Fibroblast of skin of scalp (primary cell): ENCODE data around the gene ART5.
"Not testable (repeated sequence)": the region's sequence is repeated elsewhere in the genome, so short reads cannot be mapped to it uniquely, and the experiment has no call there.

Source experiments
- DNase-seq: peaks from one replicate; pipeline ENCODE4 v3.0.0-alpha.2; 2013

The ART5 gene

DNA sequence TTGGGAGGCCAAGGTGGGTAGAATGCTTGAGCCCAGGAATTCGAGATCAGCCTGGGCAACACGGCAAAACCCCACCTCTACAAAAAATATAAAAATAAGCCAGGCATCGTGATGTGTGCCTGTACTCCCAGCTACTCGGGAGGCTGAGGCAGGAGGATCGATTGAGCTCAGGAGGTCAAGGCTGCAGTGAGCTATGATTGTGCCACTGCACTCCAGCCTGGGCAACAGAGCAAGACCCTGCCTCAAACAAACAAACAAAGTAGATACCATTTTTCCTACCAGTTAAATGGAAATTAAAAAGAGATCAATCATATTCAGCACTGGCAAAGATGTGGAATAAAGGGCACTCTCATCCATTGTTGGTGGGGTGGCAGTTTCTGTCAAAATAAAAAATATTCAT is 15.5 kb upstream of the ART5 start:
- not testable (repeated sequence) for DNase-seq

DNA sequence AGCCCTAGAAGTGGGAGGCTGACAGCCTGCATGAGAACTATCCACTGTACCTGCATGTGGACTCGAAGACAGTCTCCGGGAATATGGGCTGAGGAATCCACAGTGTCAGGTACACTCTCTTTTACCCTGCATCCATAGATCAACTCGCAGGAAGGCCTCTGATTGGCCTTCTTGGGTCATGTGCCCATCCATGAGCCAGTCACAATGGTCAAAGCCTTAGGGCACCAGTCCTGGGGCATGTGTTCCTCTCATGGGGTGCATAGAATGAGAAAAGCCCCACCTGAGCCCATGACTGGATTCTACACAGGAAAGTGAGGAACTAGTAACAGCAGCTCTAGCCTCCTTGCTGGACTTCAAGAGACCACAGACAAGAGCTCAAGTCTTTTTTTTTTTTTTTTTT is 13.8 kb upstream of the ART5 start:
- no peak for DNase-seq

DNA sequence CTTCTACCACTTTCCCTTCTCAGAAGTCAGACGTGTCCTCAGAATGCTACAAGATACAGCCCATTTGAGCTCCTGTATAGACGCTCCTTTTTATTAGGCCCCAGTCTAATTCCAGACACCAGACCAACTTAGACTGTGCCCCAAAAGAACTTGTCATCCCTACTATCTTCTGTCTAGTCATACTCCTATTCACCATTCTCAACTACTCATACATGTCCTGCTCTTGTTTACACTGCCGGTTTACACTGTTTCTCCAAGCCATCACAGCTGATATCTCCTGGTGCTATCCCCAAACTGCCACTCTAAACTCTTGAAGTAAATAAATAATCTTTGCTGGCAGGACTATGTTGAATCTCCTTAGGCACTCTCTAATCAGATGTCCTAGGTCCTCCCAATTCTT is 10.7 kb upstream of the ART5 start:
- DNase-seq = not testable (repeated sequence)

DNA sequence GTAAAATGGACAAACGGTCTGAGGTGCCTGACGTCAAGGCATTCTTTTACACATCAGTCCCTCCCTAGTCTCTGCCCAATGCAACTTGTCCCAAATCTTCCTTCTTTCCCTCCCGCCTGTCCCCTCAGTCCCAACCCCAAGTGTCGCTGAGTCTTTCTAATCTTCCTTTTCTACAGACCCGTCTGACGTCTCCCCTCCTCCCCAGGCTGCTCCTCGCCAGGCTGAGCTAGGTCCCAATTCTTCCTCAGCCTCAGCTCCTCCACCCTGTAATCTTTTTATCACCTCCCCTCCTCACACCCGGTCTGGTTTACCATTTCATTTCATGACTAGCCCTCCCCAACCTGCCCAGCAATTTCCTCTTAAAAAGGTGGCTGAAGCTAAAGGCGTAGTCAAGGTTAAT is 7.6 kb upstream of the ART5 start:
- not testable (repeated sequence) for DNase-seq

DNA sequence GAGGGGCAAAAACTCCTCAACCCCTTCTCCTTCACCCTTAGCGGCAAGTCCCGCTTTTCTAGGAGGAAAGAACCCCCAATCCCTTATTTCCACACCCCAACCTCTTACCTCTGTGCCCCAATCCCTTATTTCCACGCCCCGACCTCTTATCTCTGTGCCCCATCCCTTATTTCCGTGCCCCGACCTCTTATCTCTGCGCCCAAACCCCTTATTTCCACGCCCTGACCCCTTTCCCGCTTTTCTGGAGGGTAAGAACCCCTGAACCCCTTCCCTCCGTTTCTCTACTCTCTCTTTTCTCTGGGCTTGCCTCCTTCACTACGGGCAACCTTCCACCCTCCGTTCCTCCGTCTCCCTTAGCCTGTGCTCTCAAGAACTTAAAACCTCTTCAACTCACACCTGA is 7.1 kb upstream of the ART5 start:
- not testable (repeated sequence) for DNase-seq

DNA sequence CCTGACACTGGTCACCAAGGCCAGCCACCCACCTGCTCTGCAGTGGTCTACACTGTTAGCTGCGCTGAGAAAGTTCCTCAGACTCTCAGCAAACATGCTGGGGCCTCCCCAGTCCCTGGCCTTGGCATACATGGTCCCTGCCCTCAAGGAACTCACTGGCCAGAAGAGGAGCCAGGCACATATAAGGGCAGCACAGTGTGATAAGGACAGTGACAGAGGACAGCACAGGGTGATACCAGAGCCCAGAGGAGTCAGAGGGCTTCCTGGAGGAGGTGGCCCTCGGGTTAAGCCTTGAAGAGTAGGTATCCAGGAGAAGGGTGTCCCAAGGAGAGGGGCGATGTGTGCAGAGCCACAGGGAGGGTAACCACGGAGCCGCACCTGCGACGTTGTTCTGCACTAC is 3.8 kb upstream of the ART5 start:
- DNase-seq = no peak

DNA sequence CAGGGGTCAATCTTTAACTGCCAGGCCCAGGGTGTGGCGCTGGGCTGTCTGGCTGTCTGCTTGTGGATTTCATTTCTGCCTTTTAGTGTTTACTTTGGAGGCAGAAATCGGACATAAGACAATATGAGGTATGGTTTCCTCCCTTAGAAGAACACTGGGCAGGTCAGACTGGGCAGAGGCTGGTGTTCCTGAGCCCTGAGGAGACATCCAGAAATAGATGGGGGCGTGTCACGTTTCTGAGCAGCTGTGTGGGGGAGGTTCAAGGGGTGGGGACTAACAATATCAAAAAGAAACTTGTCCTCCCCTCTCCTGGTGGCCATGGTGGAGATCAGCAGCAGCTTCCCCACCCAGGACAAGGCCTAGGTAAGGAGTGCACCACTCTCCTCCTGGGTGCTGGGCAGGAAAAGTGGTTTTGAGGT is 3.0 kb upstream of the ART5 start, which contains the start of gene ART1:
ART1 (plus strand) TSS at position 312 of the 419 bp plus-strand sequence. CDS start 14,086 bp downstream, outside the sequence.
- no peak for DNase-seq

DNA sequence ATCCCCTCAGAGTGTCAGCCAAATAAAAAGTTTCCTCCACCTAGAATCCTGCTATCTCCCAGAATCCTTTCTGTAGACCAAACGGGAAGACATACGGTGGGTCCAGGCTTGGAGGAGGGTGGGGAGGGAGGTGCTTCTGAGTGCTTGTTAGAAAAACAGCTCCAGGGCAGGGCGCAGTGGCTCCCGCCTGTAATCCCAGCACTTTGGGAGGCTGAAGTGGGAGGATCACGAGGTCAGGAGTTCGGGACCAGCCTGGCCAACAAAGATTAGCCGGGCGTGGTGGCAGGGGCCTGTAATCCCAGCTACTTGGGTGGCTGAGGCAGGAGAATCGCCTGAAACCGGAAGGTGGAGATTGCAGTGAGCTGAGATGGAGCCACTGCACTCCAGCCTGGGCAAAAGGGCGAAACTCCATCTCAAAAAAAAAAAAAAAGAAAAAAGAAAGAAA is 1.3 kb upstream of the ART5 start:
- DNase-seq = not testable (repeated sequence)

DNA sequence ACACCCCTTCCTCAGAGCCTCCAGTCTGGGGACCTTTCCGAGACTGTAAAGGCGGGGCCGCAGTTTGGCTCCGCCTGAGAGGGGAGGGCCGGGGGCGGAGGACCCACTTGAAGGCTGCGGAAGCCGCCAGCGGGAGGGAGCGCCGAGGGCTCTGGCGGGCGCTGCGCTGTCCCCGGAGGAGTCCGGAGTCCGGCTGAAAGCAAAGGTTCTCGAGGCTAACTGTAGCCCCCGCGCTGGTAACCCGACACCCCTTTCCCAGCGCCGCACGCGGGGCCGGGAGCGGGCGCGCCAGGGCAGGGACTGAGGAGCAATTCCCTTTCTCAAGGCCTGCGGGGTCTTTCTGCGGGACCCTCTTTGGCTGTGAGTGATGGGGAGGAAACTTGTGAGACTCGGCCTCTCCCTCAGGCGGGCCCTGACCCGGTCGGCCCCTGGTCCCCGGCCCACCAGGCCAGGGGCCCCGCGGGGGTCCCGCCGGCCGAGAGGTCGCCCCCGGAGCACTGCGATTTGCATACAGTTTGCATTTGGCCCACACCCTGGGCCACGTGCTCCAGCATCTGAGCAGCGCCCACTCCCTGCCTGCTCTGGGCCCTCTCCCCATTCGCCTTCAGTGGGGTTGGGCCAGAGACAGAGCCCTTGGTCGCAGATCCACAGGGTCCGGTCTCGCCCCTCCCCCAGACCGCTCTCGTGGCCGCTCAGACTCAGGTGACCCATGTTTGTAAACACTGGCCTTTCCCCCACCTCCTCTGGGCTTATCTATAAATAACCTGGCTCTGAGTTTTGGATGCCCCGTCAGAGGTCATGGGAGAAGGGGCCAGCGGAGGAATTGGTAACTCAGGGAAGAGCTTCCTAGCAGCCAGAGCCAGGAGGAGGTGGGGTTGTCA is 519 bp upstream of the ART5 start:
- peak; percentile 81 for DNase-seq

DNA sequence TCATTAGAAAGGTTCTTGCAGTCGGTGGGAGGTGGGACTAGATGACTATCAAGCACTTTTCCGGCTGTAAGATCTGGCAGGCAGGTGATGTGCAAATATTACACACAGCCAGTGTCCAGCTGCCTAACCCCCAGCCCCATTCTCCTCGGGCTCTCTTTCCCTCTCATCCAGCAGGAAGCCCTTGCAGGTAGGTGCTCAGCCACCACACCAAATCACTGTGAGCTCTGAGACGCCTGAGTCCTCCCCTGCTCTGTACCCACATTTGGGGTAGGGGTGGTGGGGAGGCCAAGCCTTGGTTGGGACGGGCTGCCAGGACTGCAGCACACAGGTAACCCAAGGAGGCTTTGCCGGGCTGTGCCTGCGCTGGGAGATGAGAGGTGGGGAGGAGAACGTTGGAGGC is 601 bp downstream of the ART5 start:
- no peak for DNase-seq

DNA sequence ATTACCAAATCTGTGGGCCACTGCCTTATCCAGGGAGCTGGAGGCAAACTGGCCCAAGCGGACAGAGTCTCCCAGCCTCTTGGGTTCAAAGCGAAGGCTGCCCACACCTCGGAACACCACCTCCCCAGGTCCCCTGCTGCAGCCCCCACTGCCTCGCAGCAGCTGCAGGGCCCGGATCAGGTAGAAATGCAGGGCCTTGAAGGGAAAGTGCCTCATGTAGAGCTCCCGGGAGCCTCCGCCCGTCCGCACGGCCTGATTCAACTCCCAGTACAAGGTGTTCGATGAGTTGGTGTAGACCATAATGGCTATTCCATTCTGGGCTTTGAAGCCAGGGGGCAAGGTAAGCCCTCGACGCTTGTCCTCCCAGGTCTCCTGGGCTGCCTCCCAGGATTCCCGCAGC is 2.0 kb downstream of the ART5 start:
- no peak for DNase-seq

DNA sequence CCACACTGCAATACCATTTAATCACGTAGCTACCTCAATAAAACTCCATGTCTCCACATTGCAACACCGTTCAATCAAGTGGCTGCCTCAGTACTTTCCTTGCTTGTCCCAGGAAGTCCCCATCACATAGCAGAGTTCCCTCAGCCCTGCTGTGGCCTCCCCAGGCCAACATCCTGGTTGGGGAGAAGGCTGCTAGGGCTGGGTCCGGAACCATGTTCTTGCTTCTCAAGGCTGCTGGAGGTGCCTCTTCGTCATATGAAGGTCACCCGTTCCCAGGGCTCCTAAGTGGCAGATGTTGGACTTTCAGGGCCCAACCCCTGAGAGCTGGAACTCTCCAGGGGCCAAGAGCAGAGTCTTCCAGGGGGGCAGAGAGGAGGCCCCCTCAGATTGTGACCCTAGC is 3.3 kb downstream of the ART5 start:
- DNase-seq = no peak

DNA sequence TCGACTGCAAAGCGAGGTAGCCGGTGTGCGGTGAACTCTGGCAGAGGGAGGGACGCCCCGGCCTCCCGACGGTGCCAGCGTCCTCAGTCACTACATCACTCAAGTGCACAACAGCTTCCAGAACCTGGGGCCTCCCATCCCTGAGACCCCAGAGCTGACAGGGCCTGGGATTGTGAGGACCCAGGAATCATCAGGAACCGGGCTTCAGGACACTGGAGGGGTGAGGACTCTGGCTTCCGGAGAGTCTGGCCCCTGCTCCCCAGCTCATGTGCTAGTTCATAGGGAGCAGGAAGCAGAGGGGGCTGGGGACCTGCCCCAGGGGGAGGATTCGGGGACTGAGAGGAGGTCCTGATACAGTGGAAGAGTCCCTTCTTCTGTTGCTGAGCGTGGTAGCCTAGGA is 4.6 kb downstream of the ART5 start:
- DNase-seq = no peak

DNA sequence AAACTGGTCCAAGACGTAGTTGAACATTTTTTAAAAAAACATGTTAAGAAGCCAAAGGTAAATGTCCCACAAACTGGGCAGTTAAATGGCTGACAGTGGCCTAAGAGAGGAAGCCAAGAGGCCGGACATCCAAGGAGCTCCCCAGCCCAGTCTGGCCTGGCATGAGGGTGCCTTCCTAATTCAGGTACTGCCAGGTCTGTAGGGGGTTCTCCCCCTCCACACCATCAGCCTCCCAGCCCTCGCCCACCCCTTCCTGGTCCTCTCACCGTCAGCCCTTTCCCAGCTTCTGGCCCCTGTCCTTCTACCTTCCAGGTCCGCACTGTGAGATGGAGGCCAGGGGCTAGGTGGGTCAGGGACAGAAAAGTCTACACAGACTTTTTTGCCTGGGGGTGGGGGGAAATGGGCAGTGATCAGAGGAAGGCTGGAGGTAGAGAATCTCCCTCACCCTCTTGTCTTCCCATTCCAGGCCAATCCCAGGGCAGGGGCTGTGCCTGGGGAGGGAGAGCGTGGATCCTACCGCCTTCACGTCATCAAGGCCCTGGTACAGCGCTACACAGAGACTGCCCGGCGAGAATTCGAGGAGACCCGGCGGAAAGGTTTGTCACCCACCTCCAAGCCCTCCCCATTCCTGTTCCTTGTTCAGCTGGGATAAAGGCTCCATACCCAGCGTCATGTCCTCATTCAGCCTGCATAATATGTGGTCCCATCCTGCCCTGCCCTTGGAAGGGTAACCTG is 6.0 kb downstream of the ART5 start:
- DNase-seq = no peak

DNA sequence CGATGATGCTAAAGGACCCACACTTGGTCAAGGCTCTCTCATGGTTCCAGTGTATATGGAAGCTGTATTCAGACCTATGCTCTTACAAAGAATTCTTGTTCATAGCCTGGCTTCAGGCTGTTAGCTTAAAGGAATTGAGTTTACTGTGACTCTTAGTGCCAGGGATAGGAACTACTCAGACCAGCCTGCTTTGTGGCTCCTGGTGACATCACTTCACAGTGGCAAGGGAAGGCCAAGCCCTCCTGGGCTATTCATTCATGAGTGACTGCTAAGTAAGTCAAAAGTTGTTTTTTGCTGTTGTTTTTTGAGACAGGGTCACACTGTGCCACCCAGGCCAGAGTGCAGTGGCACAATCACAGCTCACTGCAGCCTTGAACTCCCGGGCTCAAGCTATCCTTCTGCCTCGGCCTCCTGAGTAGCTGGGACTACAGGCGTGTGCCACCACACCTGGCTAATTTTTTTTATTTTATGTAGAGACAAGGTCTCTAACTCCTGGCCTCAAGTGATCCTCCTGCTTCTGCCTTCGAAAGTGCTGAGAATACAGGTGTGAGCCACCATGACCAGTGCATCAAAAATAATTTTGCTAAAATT is 9.6 kb downstream of the ART5 start:
- no peak for DNase-seq

DNA sequence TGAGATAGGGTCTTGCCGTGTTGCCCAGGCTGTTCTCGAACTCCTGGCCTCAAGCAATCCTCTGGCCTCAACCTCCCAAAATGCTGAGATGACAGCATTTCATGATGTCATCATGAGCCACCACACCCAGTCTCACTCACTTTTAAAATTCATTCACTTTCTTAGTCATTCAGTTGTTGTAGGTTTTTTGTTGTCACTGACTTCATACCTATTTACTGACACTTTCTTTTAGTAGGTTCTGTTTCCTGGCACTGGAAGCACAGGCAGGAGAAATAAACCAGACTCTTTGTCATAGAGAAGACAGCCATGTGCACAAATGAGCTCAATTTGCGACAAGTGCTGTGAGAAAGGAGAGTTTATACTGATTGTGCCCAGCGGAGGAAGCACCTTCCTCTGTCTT is 10.5 kb downstream of the ART5 start:
- DNase-seq = no peak

DNA sequence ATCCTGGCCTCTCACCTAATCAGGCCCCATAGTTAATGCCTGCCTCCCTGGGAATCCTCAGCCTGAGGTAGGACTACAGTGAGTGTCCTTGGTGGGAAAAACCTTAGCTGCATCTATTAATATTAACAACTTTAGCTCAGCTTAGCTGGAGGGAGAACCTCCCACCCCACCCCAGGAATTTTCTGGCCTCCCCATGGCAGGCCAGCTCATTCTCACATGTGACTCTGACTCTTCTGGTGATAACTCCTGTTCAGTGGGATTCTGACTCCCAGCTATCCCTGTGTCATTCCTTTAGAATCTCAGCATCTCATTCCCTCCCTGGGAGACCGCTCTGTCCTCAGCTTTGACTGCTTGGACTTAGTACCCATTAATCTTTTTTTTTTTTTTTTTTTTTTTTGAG is 14.5 kb downstream of the ART5 start:
- DNase-seq = peak; percentile 72

DNA sequence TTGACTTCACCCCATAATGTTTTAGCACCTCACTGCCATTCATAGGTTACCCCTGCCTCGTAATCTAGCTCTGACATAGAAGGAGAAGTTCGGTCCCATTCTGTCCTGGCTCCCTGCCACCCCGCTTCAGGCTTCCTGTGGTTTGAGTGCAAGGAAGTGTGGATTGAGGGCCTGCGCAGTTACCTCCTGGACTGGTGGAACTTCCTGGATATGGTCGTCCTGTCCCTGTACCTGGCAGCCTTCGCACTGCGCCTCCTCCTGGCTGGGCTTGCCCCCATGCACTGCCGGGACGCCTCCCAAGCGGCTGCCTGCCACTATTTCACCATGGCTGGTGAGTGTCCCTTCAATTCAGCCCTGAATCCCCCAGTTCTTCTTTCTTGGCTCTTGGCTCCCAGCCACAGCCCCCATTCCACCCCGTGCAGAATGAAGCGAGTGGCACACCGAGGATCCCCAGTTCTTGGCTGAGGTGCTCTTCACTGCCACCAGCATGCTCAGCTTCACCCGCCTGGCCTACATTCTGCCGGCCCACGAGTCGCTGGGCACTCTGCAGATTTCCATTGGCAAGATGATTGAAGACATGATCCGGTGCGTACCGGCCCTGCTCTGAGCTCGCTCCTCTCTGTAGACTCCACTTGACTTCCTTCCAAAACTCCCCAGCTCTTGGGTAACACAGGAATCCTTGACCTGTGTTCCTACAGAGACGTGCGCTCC is 15.4 kb downstream of the ART5 start:
- no peak for DNase-seq

DNA sequence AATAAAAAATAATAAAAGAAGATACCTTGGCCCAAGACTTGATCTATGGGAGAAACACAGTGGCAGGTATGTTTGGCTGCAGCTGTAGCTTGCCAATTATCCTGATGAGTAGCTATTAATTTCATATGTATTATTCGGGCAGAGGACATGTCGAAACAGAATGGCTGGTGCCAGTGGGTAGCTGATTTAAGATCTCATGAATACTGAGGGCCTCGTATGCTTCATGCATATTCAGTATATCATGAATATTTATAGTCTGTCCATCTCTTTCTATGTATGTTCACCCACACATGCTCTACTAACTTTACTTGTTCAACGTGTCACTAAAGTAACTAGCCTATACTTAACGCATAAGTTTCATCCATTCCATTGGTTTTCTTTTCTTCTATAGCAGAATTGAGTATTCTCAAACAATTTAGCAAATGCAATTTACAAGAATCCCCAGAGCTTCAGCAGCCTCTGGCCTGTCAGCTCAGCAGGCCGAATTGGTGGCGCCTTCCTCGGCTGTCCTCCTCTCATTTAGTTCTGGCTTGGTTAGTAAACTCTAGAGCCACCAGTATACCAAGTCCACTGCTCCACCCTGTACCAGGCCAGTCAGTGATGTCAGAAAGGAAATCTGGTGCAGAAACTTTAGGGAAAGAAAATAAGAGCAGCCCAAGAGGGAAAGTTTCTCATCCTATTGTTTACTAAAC is 17.9 kb downstream of the ART5 start:
- DNase-seq = no peak

DNA sequence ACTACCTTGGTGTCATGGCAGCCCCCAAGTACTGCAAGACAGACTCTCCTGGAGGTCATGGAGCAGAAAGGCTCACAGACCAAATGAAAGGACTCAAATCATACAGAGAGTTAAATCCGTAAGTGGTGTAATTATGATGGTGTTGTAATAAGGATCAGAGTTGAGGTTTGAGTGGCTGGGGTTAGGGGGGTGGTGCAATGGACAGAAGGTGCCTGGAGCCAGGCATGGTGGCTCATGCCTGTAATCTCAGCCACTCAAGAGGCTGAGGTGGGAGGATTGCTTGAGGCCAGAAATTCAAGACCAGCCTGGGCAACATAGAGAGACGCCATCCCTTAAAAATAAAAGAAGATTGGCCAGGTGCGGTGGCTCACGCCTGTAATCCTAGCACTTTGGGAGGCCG is 18.7 kb downstream of the ART5 start:
- no peak for DNase-seq

DNA sequence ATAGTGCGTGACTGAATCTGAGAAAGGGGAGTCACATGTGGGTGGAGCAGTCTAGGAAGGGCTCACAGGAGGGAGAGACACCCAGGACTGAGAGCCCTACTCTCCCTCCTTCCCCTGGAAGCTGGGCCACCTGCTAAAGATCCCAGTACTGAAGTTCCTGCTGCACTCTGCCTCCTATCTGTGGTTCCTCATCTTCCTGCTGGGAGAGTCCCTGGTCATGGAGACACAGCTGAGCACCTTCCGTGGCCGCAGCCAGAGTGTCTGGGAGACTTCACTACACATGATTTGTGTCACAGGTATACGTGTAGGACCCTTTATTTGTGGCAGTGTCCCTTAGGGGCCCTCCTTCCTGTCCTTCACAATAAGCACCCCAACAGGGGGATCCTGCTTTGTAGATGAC is 19.3 kb downstream of the ART5 start:
- DNase-seq = no peak

DNA sequence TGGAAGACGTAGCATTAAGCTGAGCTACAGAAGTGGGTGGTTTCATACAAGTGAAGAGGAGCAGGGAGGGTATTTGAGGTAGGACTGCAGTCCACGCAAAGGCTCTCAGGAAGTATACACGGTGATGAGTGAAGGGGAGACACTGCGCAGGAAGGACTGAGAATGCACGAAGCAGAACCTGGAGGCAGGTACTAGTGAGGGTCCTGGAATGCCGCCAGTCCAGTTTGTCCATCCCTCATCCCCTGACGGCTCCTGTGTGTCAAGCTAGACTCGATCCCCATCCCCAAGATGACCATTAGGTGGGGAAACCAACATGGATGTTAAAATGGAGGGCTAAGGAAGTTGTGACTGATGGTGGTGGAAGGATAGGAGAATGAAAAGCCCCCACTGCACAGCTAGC is 23.8 kb downstream of the ART5 start:
- no peak for DNase-seq
